ENCODE measurements around the gene IGFLR1.

The IGFLR1 gene

DNA sequence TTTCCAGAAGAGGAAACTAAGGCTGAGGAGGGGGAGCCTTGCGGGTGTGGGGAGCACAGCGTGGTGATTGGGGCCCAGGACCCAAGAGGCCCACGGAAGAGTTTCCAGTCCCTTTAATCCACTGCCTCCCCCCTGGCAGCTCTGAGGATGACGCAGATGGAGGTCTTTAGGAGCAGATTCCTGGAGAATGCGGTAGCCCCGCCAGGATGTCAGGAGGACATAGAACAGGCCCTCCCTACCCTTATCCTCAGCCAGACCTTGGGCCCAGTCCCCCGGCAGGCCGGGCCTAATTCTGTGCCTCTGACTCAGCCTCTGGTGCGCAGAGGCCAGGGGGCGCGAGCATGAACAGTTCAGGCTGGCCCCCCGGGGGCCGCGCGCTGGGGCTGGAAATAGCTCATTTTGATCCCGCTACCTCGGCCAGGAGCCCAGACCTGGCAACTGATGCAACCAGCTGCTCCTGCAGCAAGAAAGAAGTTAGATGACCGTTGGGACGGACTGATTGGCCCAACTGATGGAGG is 15.0 kb upstream of the IGFLR1 start:
- TF ChIP-seq, protein P1, sequence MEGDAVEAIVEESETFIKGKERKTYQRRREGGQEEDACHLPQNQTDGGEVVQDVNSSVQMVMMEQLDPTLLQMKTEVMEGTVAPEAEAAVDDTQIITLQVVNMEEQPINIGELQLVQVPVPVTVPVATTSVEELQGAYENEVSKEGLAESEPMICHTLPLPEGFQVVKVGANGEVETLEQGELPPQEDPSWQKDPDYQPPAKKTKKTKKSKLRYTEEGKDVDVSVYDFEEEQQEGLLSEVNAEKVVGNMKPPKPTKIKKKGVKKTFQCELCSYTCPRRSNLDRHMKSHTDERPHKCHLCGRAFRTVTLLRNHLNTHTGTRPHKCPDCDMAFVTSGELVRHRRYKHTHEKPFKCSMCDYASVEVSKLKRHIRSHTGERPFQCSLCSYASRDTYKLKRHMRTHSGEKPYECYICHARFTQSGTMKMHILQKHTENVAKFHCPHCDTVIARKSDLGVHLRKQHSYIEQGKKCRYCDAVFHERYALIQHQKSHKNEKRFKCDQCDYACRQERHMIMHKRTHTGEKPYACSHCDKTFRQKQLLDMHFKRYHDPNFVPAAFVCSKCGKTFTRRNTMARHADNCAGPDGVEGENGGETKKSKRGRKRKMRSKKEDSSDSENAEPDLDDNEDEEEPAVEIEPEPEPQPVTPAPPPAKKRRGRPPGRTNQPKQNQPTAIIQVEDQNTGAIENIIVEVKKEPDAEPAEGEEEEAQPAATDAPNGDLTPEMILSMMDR (IDR thresholded peaks at IDR 0.05; ENCODE audit: low read depth, low read length): no peak
- TF ChIP-seq MYC (IDR thresholded peaks at IDR 0.05; ENCODE audit: low read depth, low read length): no peak
- TF ChIP-seq, protein P2, sequence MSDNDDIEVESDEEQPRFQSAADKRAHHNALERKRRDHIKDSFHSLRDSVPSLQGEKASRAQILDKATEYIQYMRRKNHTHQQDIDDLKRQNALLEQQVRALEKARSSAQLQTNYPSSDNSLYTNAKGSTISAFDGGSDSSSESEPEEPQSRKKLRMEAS (IDR thresholded peaks at IDR 0.05; ENCODE audit: low read depth, low read length): no peak
- TF ChIP-seq POLR2A (IDR thresholded peaks at IDR 0.05; ENCODE audit: extremely low read depth, insufficient read length): no peak
- DNase-seq (ENCODE audit: low read depth): peak; percentile 74
- H3K4me3 ChIP-seq (ENCODE audit: low read depth, low read length): peak overlapping the region; percentile 48

DNA sequence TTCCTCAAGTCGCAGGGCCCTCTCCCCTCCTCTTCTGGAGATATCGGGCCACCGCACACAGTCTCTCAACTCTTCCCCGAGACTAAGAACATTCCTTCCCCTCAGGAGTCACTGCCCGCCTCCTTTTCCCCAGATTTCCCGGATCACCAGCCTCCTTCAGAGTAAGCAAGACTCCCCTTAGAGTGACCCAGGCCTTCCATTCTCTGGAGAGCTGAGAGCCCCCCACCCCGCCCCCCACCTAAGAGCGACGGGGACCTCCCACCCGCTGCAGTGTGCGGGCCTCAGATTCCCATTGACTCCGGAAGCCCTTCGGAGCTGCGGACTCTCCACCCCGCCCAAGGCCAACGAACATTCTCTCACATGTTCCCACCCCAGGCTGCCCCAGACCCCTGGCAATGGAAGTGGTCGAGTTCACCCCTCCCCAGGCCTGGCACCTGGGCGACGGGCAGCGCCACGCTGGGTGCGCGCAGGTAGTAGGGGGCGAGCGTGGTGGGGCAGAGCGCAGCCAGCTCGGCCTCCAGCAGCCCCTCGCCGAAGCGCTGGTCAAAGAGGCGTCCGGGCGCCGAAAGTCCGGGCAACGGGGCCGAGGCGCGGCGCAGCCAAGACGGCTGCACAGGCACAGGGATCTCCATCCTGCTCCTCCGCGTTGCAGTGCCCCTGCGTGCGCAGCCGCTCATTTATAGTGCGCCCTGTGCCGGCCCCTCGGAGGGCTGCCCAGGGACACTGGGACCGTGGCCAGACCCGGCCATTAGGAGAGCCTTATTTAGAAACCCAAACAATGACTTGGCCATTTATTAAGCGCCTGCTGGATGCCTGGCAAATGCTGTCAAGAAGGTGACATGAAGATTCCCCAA is 14.4 kb upstream of the IGFLR1 start, which contains the start of gene HSPB6:
Gene HSPB6, minus strand, starts transcription at position 653 of the 854 bp plus-strand sequence. Its CDS starts 21 bp downstream, at position 632.
- no peak for DNase-seq (ENCODE audit: low read depth)
- peak within 1 kb of the TSS; percentile 48 for H3K4me3 ChIP-seq (ENCODE audit: low read depth, low read length)
- no peak for TF ChIP-seq POLR2A (IDR thresholded peaks at IDR 0.05; ENCODE audit: extremely low read depth, insufficient read length)
- TF ChIP-seq, protein P1 (IDR thresholded peaks at IDR 0.05; ENCODE audit: low read depth, low read length): no peak
- TF ChIP-seq, protein P2 (IDR thresholded peaks at IDR 0.05; ENCODE audit: low read depth, low read length): no peak

DNA sequence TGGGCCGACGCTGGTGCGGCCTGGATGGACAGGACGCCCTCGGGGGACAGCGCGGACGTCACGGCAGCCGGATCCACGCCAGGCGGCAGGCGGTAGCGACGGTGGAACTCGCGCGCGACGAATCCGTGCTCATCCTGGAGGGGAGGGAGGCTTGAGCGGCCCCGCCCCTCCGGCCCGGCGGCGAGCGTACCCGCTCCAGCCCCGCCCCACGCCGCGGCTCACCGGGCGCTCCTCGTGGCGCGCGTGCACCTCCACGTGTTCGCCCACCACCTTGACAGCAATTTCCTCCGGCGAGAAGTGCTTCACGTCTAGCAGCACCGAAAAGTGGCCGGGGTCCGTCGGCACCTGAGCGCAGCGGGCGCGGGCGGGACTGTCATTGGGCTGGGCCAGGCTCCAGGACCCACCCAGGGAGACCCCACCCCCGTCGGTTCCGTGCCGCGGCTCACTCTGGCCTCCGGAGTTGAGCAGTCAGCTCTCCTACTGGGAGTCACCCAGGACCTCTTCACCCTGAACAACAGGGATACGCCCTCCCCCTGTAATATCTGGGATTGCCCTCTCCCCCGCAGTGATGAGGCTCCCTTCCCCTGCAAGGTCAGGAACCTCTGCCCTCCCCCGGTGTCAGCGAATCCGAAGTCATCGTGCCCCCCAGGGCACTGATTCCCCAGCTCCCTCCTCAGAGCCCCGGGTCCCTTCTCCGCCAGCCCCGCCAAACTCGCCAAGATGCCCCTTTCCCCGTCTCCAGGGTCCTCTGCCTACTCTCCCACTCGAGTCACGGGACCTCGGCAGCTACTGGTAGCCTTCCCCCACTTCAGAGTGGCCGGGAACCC is 13.5 kb upstream of the IGFLR1 start:
- H3K4me3 ChIP-seq (ENCODE audit: low read depth, low read length): no peak overlapping the region
- TF ChIP-seq POLR2A (IDR thresholded peaks at IDR 0.05; ENCODE audit: extremely low read depth, insufficient read length): no peak
- TF ChIP-seq MYC (IDR thresholded peaks at IDR 0.05; ENCODE audit: low read depth, low read length): no peak
- TF ChIP-seq, protein P2 (IDR thresholded peaks at IDR 0.05; ENCODE audit: low read depth, low read length): no peak
- TF ChIP-seq, protein P1 (IDR thresholded peaks at IDR 0.05; ENCODE audit: low read depth, low read length): no peak
- DNase-seq (ENCODE audit: low read depth): no peak

DNA sequence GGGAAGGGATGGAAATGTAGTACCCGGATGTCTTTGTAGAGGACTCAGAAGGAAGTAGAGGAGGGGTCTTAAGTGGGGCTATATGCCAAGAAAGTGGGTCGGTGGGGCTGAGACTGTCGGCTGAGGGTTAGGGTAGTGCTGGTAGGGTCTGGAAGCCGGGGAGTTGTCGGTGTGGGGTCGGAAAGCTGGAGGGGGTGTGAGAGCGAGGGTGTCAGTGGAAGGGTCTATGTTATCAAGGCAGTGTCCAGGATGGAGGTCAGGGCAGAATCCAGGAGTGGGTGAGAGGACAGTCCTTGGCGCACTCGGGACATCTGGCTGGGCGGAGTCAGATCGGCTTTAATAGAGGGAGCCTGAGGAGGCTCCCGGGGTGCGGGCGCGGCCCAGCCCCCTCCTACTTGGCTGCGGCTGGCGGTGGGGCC is 12.9 kb upstream of the IGFLR1 start:
- TF ChIP-seq POLR2A (IDR thresholded peaks at IDR 0.05; ENCODE audit: extremely low read depth, insufficient read length): no peak
- TF ChIP-seq, protein P1 (IDR thresholded peaks at IDR 0.05; ENCODE audit: low read depth, low read length): no peak
- TF ChIP-seq MYC (IDR thresholded peaks at IDR 0.05; ENCODE audit: low read depth, low read length): no peak
- TF ChIP-seq, protein P2 (IDR thresholded peaks at IDR 0.05; ENCODE audit: low read depth, low read length): no peak
- no peak overlapping the region for H3K4me3 ChIP-seq (ENCODE audit: low read depth, low read length)
- DNase-seq (ENCODE audit: low read depth): no peak

DNA sequence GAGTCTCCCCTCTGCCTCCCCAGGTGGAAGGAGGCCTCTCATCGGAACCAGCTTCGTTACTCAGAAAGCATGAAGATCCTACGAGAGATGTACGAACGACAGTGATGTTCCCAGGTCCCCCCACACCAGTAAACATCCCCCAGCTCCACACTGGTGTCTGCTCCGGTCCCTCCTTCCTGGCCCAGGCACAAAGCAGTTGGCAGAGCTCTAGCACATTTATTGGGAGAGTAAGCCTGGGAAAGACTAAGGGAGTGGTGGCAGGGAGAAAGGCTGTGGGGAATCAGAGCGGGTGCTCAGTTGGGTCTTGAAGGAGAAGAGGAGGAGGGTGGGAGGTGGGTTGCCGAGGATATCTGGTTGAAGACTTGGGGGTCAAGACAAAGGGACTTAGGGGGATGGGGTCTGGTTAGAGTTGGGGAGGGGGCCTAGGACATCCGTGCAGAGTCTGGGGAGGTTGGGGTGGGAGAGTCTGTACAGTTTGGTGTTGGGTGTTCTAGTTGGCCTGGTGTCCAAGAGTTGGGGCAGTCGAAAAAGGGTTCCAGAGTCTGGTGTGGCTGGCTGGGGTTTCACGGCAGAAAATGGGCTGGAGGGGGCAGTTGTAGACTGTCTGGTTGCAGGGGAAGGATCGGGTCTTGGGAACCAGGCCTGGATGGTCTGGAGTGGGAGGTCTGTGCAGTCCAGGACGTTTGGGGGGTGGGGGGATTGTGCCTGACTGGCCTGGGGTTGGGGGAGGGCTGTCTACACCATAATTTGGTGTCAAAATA is 12.3 kb upstream of the IGFLR1 start:
- DNase-seq (ENCODE audit: low read depth): no peak
- H3K4me3 ChIP-seq (ENCODE audit: low read depth, low read length): no peak overlapping the region
- TF ChIP-seq, protein P1 (IDR thresholded peaks at IDR 0.05; ENCODE audit: low read depth, low read length): no peak
- TF ChIP-seq POLR2A (IDR thresholded peaks at IDR 0.05; ENCODE audit: extremely low read depth, insufficient read length) (no peak), MYC (IDR thresholded peaks at IDR 0.05; ENCODE audit: low read depth, low read length) (no peak)
- TF ChIP-seq, protein P2 (IDR thresholded peaks at IDR 0.05; ENCODE audit: low read depth, low read length): no peak

Measured in NB4 (cell line).